AG04450 (cell line): Measurements from ENCODE around the gene KIF26A. TPM values are rescaled to one million over a fixed set of nuclear protein-coding genes. Genes with fewer than 3 reads are reported as not detected.

ENCODE experiments used
- CTCF ChIA-PET: fragments of 300-600, 350-600 bp; formaldehyde crosslinking; extraction: SDS; loops from one replicate; lab custom pipeline; 2022; ENCODE audit warnings: antibody characterized with exemption, inconsistent platforms; lab: Charles Lee
- POLR2A ChIA-PET: fragments of 350-600 bp; formaldehyde crosslinking; extraction: SDS; loops from one replicate; lab custom pipeline; 2021; ENCODE audit warnings: antibody characterized with exemption, inconsistent platforms; lab: Yijun Ruan, JAX
- DNase-seq: peaks from one replicate; pipeline ENCODE4 v3.0.0-alpha.2; 2011; ENCODE audit warnings: low read depth, low spot score
- H3K27ac ChIP-seq: one replicate; pipeline ENCODE4 v1.5.1; 2012; ENCODE audit warnings: low read depth, low read length, control low read depth
- H3K27me3 ChIP-seq: one replicate; pipeline ENCODE4 v1.6.0; 2012; ENCODE audit warnings: low read length; ENCODE audit not compliant: control insufficient read depth, insufficient read depth
- H3K4me3 ChIP-seq: 2 replicates; pipeline ENCODE4 v1.5.1; 2011; ENCODE audit warnings: mild to moderate bottlenecking, low read depth, low read length, control low read depth
- H3K9me3 ChIP-seq: 2 replicates; pipeline ENCODE4 v1.5.1; 2012; ENCODE audit warnings: low read length; ENCODE audit not compliant: control insufficient read depth, insufficient read depth
- CTCF ChIP-seq: IDR thresholded peaks from 2 replicates; pipeline ENCODE4 v1.5.1; 2011; ENCODE audit warnings: low read depth, low read length, control low read depth, inconsistent platforms
- polyA plus RNA-seq: library from polyadenylated mRNA; depleted of rRNA; stranded (reverse); fragments of >200 nt; gene quantifications from 2 replicates; pipeline ENCODE4 v1.2.3, GENCODE V29; 2011

KIF26A gene
- polyA plus RNA-seq, 1 experiment = not detected

DNA sequence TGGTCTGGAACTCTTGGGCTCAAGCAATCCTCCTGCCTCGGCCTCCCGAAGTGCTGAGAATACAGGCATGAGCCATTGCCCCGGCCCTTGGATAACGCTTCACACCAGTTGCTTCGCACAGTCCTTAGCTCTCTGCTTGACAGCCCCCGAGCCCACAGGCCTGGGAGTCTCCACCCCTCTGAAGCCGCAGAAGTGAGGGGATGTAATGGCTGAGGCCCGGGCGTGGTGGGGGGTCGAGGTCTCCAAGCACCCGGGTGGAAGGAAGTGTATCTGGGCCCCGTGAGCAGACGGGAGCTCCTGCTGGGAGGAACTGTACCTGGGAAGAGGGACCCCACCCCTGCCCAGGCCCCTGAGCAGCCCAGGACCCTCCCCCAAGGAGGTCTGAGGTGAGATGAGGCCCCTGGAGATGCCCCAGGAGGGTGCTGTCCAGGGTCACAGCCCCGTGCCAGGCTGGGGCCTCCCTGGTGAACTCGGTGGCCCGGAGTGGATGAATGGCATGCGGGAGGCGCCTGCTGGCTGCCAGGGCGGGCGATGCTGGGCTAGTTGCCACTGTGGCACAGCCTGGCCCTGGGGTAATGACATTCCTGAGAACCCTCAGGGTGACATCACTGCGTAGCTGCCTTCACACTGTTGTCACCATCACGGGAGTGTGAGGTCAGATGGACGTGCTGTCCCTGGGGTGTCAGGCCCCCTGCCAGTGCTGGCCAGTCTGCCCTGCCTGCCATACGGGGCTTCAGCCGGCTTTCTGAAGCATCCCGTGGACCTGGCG lies 48.9 kb downstream of the KIF26A start:
- CTCF ChIA-PET = no interaction called here
- POLR2A ChIA-PET = no interaction called here
- Histone ChIP-seq H3K27ac (no peak overlapping the region), H3K27me3 (no peaks in the 10 kb centered on the region), H3K4me3 (no peak overlapping the region), H3K9me3 (peaks cover 94% of the 10 kb centered on the region)
- DNase-seq = no peak
- TF ChIP-seq CTCF = no peak

DNA sequence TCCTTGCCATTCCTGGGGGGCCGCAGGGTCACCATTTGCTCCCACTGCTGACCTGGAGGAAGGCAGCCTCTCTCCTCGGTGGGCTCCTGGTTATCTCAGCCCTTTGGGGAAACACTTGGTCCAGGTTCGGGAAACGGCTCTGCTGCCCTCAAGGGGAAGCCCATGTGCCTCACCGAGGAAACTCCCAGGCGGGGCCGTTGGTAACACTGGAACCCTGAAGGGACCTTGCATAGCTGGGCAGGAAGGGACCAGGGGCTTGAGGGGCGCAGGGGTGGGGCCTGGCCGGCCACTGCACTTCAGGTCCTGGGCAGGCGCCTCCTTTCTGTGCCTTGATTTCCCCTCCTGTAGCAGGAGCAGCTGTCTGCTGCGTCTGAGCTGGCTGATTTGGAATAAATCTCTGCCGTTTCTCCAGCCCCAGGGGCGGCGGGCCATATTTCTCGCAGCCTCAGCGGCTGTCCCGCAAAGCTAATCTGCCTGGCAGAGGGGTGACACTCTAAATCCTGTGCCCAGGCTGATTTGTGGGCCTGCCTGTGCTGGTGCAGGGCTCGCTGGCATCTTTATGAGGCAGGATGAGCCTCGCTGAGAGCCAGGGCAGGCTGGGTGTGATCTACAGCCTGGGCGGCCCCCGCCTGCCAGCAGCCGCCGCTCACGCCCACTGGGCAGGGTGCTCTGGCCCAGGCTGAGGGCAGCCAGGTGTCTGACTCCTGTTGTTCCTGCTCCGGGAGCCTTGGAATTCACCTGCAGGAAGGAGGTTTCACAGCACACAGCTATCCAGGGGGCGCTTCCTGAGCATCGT lies 49.7 kb downstream of the KIF26A start:
- no peaks in the 10 kb centered on the region for H3K27me3 ChIP-seq
- POLR2A ChIA-PET = no interaction called here
- CTCF ChIA-PET = no interaction called here
- no peak for DNase-seq
- TF ChIP-seq CTCF = no peak
- H3K9me3 ChIP-seq = peaks cover 94% of the 10 kb centered on the region
- H3K4me3 ChIP-seq = no peak overlapping the region
- H3K27ac ChIP-seq = no peak overlapping the region

GRCh38 chr14:104188727-104189400 lies 50.5 kb downstream of the KIF26A start:
- POLR2A ChIA-PET = no interaction called here
- peaks cover 94% of the 10 kb centered on the region for H3K9me3 ChIP-seq
- TF ChIP-seq CTCF = no peak
- CTCF ChIA-PET = no interaction called here
- no peak overlapping the region for H3K4me3 ChIP-seq
- no peak overlapping the region for H3K27ac ChIP-seq
- DNase-seq = no peak
- H3K27me3 ChIP-seq = no peaks in the 10 kb centered on the region

DNA sequence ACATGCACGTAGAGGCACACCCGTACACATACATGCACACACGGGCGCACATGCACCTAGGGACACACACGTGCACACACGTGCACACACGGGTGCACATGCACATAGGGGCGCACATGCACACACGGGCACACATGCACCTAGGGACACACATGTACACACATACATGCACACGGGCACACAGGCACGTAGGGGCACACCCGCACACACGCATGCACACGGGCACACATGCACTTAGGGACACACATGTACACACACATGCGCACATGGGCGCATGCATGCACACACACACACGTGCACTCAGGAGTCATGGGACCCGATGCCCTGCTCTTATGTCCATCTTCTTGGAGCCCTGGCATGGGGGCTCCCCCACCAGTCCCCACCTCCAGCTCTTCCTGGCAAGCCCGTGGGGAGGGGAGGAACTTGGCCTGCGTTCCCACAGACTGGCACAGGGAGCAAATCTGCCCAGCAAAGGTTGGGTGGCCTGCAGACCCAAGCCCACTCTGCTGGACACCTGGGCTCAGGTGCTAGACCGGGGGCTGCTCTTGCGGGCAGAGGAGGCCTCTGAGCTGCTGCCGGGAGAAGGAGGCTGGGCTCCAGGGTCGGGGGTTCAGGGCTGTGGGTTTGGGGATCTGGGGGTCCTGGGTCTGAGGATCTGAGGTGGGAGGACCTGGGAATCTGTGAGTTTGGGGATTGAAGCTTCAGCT lies 51.4 kb downstream of the KIF26A start:
- H3K9me3 ChIP-seq = peaks cover 94% of the 10 kb centered on the region
- no peak for DNase-seq
- no peak for TF ChIP-seq CTCF
- H3K27ac ChIP-seq = no peak overlapping the region
- POLR2A ChIA-PET = no interaction called here
- no peaks in the 10 kb centered on the region for H3K27me3 ChIP-seq
- no peak overlapping the region for H3K4me3 ChIP-seq
- CTCF ChIA-PET = no interaction called here
